VCaP (cell line): ENCODE measurements around the gene SCYL1.

Experiments used
- H3K27ac ChIP-seq: fragments of 450-650 bp; 2 replicates; pipeline ENCODE4 v1.5.1; 2017
- TF ChIP-seq, protein P1 (sequence below): fragments of 450-650 bp; conservative IDR thresholded peaks from 2 replicates; pipeline ENCODE4 v1.5.1; 2017; ENCODE audit warnings: mild to moderate bottlenecking, moderate library complexity

Gene SCYL1

DNA sequence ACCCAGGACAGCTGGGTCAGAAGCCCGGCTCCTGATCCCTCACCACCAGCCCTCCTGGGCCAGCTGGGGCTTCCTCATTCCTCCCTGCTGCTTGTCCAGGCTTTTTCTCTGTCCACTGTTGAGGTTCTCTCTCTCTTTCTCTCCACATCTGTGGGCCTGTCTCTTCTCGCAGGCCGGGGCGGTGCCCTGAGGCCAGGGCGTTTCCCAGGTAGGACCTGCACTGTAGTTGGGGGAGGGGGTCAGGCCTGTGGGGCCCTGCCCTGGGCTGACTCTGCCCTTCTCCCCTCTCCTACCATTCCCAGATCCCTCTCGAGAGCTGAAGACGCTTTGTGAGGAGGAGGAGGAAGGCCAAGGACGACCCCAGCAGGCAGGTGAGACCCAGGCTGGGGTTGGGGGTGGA is 55.9 kb downstream of the SCYL1 start:
- TF ChIP-seq, protein P1, sequence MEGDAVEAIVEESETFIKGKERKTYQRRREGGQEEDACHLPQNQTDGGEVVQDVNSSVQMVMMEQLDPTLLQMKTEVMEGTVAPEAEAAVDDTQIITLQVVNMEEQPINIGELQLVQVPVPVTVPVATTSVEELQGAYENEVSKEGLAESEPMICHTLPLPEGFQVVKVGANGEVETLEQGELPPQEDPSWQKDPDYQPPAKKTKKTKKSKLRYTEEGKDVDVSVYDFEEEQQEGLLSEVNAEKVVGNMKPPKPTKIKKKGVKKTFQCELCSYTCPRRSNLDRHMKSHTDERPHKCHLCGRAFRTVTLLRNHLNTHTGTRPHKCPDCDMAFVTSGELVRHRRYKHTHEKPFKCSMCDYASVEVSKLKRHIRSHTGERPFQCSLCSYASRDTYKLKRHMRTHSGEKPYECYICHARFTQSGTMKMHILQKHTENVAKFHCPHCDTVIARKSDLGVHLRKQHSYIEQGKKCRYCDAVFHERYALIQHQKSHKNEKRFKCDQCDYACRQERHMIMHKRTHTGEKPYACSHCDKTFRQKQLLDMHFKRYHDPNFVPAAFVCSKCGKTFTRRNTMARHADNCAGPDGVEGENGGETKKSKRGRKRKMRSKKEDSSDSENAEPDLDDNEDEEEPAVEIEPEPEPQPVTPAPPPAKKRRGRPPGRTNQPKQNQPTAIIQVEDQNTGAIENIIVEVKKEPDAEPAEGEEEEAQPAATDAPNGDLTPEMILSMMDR = no peak
- H3K27ac ChIP-seq = no peak overlapping the region

DNA sequence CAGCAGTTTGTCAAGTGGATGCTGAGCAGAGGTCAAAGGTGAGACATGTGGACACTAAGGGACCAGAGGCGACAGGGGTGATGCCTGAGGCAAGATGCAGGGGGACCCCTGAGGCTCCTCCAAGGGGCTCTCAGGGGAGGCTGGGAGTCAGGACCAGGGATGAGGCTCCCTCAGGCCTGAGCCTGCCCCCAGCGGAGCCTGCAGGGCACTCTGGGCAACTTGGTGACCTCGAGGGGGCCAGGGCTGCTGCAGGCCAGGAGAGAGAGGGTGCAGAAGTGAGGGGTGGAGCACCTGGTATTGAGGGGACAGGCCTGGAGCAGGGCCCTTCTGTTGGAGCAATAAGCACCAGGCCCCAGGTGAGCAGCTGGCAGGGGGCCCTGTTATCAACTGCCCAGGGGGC is 57.0 kb downstream of the SCYL1 start:
- TF ChIP-seq, protein P1 = no peak
- H3K27ac ChIP-seq = no peak overlapping the region

DNA sequence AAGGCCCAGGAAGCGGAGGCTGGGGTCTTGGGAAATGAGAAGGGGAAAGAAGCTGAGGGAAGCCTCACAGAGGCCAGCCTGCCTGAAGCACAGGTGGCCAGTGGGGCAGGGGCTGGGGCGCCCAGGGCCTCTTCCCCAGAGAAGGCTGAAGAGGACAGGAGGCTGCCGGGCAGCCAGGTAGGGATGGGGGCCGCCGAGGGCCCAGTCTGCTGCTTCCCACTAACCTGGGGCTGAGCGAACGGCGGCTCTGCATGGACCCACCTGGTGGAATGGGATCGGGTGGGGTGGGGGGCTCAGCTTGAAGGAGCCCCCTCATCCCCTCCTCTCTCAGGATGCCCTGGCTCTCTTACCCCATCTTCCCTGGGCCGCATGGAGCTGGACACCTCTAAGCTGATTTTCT is 58.7 kb downstream of the SCYL1 start:
- TF ChIP-seq, protein P1 = no peak
- H3K27ac ChIP-seq = no peak overlapping the region

DNA sequence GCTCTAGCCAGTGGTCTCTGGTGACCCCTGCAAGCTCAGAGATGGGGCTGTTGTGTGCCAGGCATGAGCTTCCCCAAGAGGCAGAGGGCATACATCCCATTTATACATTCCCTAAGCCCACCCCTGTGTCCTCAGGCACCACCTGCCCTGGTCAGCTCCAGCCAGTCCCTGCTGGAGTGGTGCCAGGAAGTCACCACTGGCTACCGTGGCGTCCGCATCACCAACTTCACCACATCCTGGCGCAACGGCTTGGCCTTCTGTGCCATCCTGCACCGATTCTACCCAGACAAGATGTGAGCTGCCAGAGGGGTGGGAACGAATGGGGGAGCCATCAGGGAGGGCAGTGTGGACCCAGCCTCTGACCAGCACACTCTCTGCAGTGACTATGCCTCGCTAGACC is 59.2 kb downstream of the SCYL1 start:
- no peak overlapping the region for H3K27ac ChIP-seq
- TF ChIP-seq, protein P1 = no peak

DNA sequence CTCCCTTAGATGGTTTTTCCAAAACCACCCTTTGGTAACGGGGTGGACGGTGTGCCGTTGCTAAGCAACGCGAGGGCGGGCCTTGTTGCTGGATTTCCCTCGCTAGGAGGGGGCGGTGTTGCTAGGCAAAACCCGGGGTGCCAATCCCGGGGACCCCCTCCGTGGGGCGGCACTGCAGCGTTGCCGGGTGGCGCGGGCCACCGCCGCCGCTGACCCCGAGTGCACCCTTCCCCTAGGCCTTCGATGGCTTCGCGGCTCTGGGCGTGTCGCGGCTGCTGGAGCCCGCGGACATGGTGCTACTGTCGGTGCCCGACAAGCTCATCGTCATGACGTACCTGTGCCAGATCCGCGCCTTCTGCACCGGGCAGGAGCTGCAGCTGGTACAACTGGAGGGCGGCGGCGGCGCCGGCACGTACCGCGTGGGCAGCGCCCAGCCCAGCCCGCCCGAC is 59.9 kb downstream of the SCYL1 start:
- no peak overlapping the region for H3K27ac ChIP-seq
- TF ChIP-seq, protein P1 = no peak

DNA sequence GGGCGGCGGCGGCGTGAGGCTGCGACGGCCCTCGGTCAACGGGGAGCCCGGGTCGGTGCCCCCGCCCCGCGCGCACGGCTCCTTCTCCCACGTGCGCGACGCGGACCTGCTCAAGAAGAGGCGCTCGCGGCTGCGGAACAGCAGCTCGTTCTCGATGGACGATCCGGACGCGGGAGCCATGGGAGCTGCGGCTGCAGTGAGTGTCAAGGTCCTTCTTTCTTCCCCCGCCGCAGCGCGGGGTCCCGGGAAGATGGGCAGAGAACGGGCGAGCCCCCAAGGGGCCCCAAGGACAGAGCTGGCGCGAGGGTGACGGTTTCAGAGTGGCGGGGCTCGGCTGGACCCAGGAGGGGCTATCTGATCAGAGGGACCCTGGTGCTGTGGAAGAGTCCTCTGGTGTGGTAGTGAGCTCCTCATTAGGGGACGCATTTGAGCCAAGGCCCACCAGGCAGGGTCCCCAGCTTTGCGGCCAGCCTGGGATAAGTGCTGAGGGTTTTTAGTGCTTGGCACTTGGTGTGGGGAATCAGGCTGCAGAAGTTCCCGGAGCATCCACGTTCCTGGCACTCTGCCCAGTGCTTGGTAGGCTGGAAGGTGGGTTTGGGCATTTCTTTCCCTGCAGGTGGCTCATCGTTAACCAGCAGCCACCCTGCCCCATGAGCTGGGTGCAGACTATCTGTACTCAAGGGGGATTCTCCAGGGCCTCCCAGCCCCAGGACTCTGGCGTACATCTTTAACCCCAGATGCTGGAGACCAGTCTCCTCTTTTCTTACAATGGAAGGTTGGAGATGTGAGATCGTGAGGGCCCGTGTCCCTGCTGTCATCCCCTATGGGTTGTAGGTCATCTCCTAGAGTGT is 60.7 kb downstream of the SCYL1 start:
- H3K27ac ChIP-seq = no peak overlapping the region

DNA sequence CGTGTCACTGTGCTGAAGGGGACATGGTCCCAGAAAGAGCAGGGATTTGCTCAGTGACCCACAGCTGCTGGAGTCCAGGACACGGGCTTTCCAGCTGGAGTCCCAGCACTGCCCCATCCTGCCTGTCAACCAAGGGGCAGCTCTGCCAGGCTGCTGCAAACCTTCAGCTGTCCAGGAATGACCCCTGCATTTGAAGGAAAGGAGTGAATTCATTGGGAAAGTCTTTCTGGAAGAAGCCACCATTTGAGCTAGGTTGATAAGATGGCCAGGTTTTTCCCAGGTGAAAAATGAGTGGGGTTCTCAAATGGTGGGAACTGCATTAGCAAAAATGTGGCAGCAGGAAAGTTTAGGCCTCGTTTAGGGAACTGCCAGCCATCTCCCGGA is 61.4 kb downstream of the SCYL1 start:
- TF ChIP-seq, protein P1 = no peak
- H3K27ac ChIP-seq = no peak overlapping the region

More for the DNA sequence above, 60.7 kb downstream of the SCYL1 start:
- TF ChIP-seq, protein P1 = no peak
